Epidermal melanocyte (primary cell): ENCODE results near the gene MPV17L2.

Source experiments
- DNase-seq: peaks from one replicate; pipeline ENCODE4 v3.0.0; 2011; ENCODE audit warnings: low spot score; ENCODE audit not compliant: insufficient read length

The MPV17L2 gene

GRCh38 chr19:18160971-18161635 lies 31.9 kb upstream of the MPV17L2 start:
- peak; percentile 91 for DNase-seq

- no peak for DNase-seq
These were observed 31.4 kb upstream of the MPV17L2 start for GRCh38 chr19:18161636-18162002.

GRCh38 chr19:18164072-18164471 lies 28.9 kb upstream of the MPV17L2 start:
- no peak for DNase-seq

- DNase-seq, result no peak
These were observed 27.0 kb upstream of the MPV17L2 start for GRCh38 chr19:18165794-18166544.

GRCh38 chr19:18167011-18167410 lies 26.0 kb upstream of the MPV17L2 start:
- DNase-seq, result no peak

- DNase-seq, result peak; percentile 95
These were observed 24.9 kb upstream of the MPV17L2 start for GRCh38 chr19:18167975-18168645.

GRCh38 chr19:18168673-18169381 lies 24.2 kb upstream of the MPV17L2 start:
- DNase-seq, result no peak

GRCh38 chr19:18170714-18171255 lies 22.2 kb upstream of the MPV17L2 start:
- DNase-seq, result no peak

- no peak for DNase-seq
These were observed 21.3 kb upstream of the MPV17L2 start for GRCh38 chr19:18171605-18172327.

GRCh38 chr19:18172331-18173053 lies 20.5 kb upstream of the MPV17L2 start:
- no peak for DNase-seq

GRCh38 chr19:18173054-18173571 lies 19.9 kb upstream of the MPV17L2 start:
- no peak for DNase-seq

- peak; percentile 84 for DNase-seq
These were observed 19.3 kb upstream of the MPV17L2 start, which contains the start of gene IFI30 for GRCh38 chr19:18173572-18174288. Gene IFI30 (plus strand): TSS chr19:18173813. CDS start chr19:18173842, 29 bp downstream.

GRCh38 chr19:18174983-18175382 lies 18.0 kb upstream of the MPV17L2 start:
- DNase-seq, result no peak

- no peak for DNase-seq
These were observed 16.4 kb upstream of the MPV17L2 start for GRCh38 chr19:18176367-18177310.

GRCh38 chr19:18179957-18180356 lies 13.1 kb upstream of the MPV17L2 start:
- DNase-seq, result no peak

GRCh38 chr19:18183529-18183928 lies 9.5 kb upstream of the MPV17L2 start:
- no peak for DNase-seq

- no peak for DNase-seq
These were observed 7.5 kb upstream of the MPV17L2 start for GRCh38 chr19:18185538-18185937.

GRCh38 chr19:18190278-18190677 lies 2.7 kb upstream of the MPV17L2 start:
- no peak for DNase-seq
